SK-N-SH treated with all-trans-retinoic acid at 6 μM for 48 hours (cell line): ENCODE measurements around the gene SYT7.

Experiments used
- ATAC-seq: fragments of 200-7000 bp; cut with Tn5 transposase; 3 replicates; pipeline ENCODE4 v1.9.1; 2020; ENCODE audit warnings: mild to moderate bottlenecking, moderate library complexity
- BACH2 ChIP-seq: fragments of 250-450 bp; sonication (Bioruptor Pico); IDR thresholded peaks from 2 replicates; pipeline ENCODE4 v1.9.0; 2021; ENCODE audit warnings: mild to moderate bottlenecking, borderline replicate concordance
- CSDC2 ChIP-seq: fragments of 250-450 bp; sonication (Bioruptor Pico); IDR thresholded peaks from 2 replicates; pipeline ENCODE4 v1.5.0; 2020; ENCODE audit warnings: mild to moderate bottlenecking, moderate library complexity
- GLIS3 ChIP-seq: fragments of 250-450 bp; sonication (Bioruptor Pico); IDR thresholded peaks from 2 replicates; pipeline ENCODE4 v1.5.0; 2020; ENCODE audit warnings: mild to moderate bottlenecking, moderate library complexity
- ISL1 ChIP-seq: fragments of 250-450 bp; sonication (Bioruptor Pico); IDR thresholded peaks from 2 replicates; pipeline ENCODE4 v2.1.2; 2022; ENCODE audit warnings: mild to moderate bottlenecking, moderate library complexity
- OSR1 ChIP-seq: fragments of 250-450 bp; sonication (Bioruptor Pico); IDR thresholded peaks from 2 replicates; pipeline ENCODE4 v1.8.0; 2022; ENCODE audit warnings: moderate library complexity, mild to moderate bottlenecking, inconsistent platforms
- PPARA ChIP-seq: fragments of 250-450 bp; sonication (Bioruptor Pico); IDR thresholded peaks from 2 replicates; pipeline ENCODE4 v1.5.0; 2020; ENCODE audit warnings: mild to moderate bottlenecking, borderline replicate concordance
- RARB ChIP-seq: fragments of 250-450 bp; sonication (Bioruptor Pico); IDR thresholded peaks from 2 replicates; pipeline ENCODE4 v1.8.0; 2021; ENCODE audit warnings: mild to moderate bottlenecking, moderate library complexity
- SNAI2 ChIP-seq: fragments of 250-450 bp; sonication (Bioruptor Pico); IDR thresholded peaks from 2 replicates; pipeline ENCODE4 v1.5.0; 2020; ENCODE audit warnings: mild to moderate bottlenecking, moderate library complexity
- TCF4 ChIP-seq: fragments of 250-450 bp; sonication (Bioruptor Pico); IDR thresholded peaks from 2 replicates; pipeline ENCODE4 v1.8.0; 2021; ENCODE audit warnings: mild to moderate bottlenecking, moderate library complexity, borderline replicate concordance
- TOX ChIP-seq: fragments of 250-450 bp; sonication (Bioruptor Pico); IDR thresholded peaks from 2 replicates; pipeline ENCODE4 v1.8.0; 2021; ENCODE audit warnings: mild to moderate bottlenecking, moderate library complexity, borderline replicate concordance
- ZC3H10 ChIP-seq: fragments of 250-450 bp; sonication (Bioruptor Pico); IDR thresholded peaks from 2 replicates; pipeline ENCODE4 v1.5.1; 2021; ENCODE audit warnings: mild to moderate bottlenecking, moderate library complexity
- ZFP3 ChIP-seq: fragments of 250-450 bp; sonication (Bioruptor Pico); IDR thresholded peaks from 2 replicates; pipeline ENCODE4 v1.5.0; 2020; ENCODE audit warnings: mild to moderate bottlenecking, moderate library complexity
- ZNF565 ChIP-seq: fragments of 450-650 bp; formaldehyde crosslinking; conservative IDR thresholded peaks from 2 replicates; pipeline ENCODE4 v1.5.0; 2020; ENCODE audit warnings: low read depth, mild to moderate bottlenecking, moderate library complexity
- ZNF70 ChIP-seq: fragments of 450-650 bp; formaldehyde crosslinking; IDR thresholded peaks from 2 replicates; pipeline ENCODE4 v1.5.0; 2020; ENCODE audit warnings: mild to moderate bottlenecking, moderate library complexity
- ZNF8 ChIP-seq: fragments of 450-650 bp; formaldehyde crosslinking; IDR thresholded peaks from 2 replicates; pipeline ENCODE4 v1.5.0; 2020; ENCODE audit warnings: mild to moderate bottlenecking, moderate library complexity
- TF ChIP-seq, protein P1 (sequence below): fragments of 250-450 bp; sonication (Bioruptor Pico); IDR thresholded peaks from 2 replicates; pipeline ENCODE4 v1.8.0; 2021; ENCODE audit warnings: low read depth, mild to moderate bottlenecking, moderate library complexity, borderline replicate concordance
- TF ChIP-seq, protein P2 (sequence below): fragments of 250-450 bp; sonication (Bioruptor Pico); IDR thresholded peaks from 2 replicates; pipeline ENCODE4 v1.5.1; 2020; ENCODE audit warnings: low read depth, mild to moderate bottlenecking, moderate library complexity
- TF ChIP-seq, protein P3 (sequence below): fragments of 250-450 bp; sonication (Bioruptor Pico); IDR thresholded peaks from 2 replicates; pipeline ENCODE4 v1.5.0; 2020; ENCODE audit warnings: mild to moderate bottlenecking, moderate library complexity
- TF ChIP-seq, protein P4 (sequence below): fragments of 250-450 bp; sonication (Bioruptor Pico); IDR thresholded peaks from 2 replicates; pipeline ENCODE4 v1.5.1; 2021; ENCODE audit warnings: mild to moderate bottlenecking, moderate library complexity
- TF ChIP-seq, protein P5 (sequence below): fragments of 250-450 bp; sonication (Bioruptor Pico); IDR thresholded peaks from 2 replicates; pipeline ENCODE4 v1.8.0; 2020; ENCODE audit warnings: mild to moderate bottlenecking, moderate library complexity, borderline replicate concordance

SYT7 gene

DNA sequence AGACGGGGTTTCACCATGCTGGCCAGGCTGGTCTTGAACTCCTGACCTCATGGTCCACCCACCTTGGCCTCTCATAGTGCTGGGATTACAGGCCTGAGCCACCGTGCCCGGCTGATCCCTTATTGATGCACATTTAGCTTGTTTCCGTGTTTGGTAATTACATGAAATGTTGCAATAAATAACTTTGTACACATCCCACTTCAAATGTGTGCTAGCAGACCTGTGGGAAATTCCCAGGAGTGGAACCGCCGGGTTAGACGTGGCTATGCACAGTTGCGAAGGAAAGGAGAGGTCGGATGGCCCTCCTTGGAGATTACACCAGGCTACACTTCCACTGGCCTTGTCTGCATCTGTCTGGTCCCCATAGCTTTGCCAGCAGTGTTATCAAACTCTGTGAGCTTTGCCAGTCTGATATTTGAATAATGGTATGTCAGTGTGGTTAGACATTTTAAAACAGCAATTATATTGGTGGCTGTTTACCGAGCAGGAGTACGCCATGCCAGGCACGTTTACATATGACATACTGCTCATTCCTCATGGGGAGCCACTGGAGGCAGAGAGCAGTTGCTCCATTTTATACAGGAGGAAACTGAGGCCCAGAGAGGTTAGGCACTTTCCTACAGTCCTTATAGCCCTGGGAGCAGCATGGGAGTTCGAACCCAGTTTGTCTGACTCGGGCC is 27.2 kb upstream of the SYT7 start (continued):
- TF ChIP-seq, protein P1, sequence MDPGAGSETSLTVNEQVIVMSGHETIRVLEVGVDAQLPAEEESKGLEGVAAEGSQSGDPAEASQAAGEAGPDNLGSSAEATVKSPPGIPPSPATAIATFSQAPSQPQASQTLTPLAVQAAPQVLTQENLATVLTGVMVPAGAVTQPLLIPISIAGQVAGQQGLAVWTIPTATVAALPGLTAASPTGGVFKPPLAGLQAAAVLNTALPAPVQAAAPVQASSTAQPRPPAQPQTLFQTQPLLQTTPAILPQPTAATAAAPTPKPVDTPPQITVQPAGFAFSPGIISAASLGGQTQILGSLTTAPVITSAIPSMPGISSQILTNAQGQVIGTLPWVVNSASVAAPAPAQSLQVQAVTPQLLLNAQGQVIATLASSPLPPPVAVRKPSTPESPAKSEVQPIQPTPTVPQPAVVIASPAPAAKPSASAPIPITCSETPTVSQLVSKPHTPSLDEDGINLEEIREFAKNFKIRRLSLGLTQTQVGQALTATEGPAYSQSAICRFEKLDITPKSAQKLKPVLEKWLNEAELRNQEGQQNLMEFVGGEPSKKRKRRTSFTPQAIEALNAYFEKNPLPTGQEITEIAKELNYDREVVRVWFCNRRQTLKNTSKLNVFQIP (CRISPR knock-in tag) = no peak

DNA sequence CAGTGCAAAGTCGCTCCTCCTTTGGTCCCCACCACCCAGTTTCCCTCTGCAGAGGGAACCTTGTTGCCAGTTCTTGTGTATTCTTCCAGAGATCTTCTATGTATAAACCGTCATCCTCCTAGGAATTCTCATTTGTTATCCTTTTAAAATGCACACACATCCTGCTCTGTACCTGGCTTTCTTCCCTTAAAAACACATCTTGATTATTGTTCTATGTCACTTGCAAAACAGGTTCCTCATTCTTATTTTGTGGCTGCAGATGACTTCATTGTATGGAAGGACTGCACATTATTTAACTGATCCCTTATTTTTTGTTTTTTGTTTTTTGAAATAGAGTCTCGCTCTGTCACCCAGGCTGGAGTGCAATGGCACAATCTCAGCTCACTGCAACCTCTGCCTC is 26.6 kb upstream of the SYT7 start:
- no peak for ATAC-seq
- TF ChIP-seq CSDC2 (no peak), TCF4 (no peak), TOX (CRISPR knock-in tag) (no peak), GLIS3 (no peak), SNAI2 (CRISPR knock-in tag) (no peak), ZFP3 (CRISPR knock-in tag) (no peak), ZC3H10 (no peak), RARB (CRISPR knock-in tag) (no peak), OSR1 (CRISPR knock-in tag) (no peak), BACH2 (CRISPR knock-in tag) (no peak), PPARA (CRISPR knock-in tag) (no peak), ISL1 (CRISPR knock-in tag) (no peak), ZNF70 (CRISPR knock-in tag) (no peak), ZNF565 (no peak), ZNF8 (CRISPR knock-in tag) (no peak)
- TF ChIP-seq, protein P1 (CRISPR knock-in tag) = no peak
- TF ChIP-seq, protein P2, sequence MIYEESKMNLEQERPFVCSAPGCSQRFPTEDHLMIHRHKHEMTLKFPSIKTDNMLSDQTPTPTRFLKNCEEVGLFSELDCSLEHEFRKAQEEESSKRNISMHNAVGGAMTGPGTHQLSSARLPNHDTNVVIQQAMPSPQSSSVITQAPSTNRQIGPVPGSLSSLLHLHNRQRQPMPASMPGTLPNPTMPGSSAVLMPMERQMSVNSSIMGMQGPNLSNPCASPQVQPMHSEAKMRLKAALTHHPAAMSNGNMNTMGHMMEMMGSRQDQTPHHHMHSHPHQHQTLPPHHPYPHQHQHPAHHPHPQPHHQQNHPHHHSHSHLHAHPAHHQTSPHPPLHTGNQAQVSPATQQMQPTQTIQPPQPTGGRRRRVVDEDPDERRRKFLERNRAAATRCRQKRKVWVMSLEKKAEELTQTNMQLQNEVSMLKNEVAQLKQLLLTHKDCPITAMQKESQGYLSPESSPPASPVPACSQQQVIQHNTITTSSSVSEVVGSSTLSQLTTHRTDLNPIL (CRISPR knock-in tag) = no peak
- TF ChIP-seq, protein P3, sequence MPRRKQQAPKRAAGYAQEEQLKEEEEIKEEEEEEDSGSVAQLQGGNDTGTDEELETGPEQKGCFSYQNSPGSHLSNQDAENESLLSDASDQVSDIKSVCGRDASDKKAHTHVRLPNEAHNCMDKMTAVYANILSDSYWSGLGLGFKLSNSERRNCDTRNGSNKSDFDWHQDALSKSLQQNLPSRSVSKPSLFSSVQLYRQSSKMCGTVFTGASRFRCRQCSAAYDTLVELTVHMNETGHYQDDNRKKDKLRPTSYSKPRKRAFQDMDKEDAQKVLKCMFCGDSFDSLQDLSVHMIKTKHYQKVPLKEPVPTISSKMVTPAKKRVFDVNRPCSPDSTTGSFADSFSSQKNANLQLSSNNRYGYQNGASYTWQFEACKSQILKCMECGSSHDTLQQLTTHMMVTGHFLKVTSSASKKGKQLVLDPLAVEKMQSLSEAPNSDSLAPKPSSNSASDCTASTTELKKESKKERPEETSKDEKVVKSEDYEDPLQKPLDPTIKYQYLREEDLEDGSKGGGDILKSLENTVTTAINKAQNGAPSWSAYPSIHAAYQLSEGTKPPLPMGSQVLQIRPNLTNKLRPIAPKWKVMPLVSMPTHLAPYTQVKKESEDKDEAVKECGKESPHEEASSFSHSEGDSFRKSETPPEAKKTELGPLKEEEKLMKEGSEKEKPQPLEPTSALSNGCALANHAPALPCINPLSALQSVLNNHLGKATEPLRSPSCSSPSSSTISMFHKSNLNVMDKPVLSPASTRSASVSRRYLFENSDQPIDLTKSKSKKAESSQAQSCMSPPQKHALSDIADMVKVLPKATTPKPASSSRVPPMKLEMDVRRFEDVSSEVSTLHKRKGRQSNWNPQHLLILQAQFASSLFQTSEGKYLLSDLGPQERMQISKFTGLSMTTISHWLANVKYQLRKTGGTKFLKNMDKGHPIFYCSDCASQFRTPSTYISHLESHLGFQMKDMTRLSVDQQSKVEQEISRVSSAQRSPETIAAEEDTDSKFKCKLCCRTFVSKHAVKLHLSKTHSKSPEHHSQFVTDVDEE = no peak
- TF ChIP-seq, protein P4, sequence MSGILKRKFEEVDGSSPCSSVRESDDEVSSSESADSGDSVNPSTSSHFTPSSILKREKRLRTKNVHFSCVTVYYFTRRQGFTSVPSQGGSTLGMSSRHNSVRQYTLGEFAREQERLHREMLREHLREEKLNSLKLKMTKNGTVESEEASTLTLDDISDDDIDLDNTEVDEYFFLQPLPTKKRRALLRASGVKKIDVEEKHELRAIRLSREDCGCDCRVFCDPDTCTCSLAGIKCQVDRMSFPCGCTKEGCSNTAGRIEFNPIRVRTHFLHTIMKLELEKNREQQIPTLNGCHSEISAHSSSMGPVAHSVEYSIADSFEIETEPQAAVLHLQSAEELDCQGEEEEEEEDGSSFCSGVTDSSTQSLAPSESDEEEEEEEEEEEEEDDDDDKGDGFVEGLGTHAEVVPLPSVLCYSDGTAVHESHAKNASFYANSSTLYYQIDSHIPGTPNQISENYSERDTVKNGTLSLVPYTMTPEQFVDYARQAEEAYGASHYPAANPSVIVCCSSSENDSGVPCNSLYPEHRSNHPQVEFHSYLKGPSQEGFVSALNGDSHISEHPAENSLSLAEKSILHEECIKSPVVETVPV (CRISPR knock-in tag) = no peak
- TF ChIP-seq, all 23 proteins: peak for 0

DNA sequence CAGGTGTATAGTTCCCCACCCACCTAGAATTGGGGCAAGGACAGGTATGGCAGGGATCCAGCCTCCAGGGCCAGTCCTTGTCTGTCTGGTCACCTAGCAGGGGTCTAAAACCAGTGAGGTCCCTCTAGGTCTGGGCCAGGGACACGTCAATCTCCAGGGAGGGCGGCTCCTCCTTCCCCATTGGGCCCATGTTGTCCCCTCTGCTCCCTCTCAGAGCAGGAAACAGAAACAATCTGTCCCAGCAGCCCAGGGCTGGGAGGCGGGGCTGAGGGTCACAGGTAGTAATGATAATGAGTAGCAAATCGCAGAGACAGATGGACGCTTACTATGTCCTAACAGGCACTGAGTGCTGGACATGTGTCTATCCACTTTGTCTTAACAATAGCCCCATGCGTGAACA is 22.8 kb upstream of the SYT7 start:
- no peak for ATAC-seq
- TF ChIP-seq, protein P3 = no peak
- TF ChIP-seq, protein P5, sequence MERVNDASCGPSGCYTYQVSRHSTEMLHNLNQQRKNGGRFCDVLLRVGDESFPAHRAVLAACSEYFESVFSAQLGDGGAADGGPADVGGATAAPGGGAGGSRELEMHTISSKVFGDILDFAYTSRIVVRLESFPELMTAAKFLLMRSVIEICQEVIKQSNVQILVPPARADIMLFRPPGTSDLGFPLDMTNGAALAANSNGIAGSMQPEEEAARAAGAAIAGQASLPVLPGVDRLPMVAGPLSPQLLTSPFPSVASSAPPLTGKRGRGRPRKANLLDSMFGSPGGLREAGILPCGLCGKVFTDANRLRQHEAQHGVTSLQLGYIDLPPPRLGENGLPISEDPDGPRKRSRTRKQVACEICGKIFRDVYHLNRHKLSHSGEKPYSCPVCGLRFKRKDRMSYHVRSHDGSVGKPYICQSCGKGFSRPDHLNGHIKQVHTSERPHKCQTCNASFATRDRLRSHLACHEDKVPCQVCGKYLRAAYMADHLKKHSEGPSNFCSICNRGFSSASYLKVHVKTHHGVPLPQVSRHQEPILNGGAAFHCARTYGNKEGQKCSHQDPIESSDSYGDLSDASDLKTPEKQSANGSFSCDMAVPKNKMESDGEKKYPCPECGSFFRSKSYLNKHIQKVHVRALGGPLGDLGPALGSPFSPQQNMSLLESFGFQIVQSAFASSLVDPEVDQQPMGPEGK (CRISPR knock-in tag) = no peak
- TF ChIP-seq ZNF8 (CRISPR knock-in tag) (no peak), ZC3H10 (no peak), ZFP3 (CRISPR knock-in tag) (no peak)
- TF ChIP-seq, protein P2 (CRISPR knock-in tag) = no peak
- TF ChIP-seq, protein P4 (CRISPR knock-in tag) = no peak
